Suprapubic skin (tissue), 4 donors: ENCODE results near the gene ORAI2. TPM values are rescaled to one million over a fixed set of nuclear protein-coding genes. Genes with fewer than 3 reads are reported as not detected.
"Not testable (repeated sequence)": the region's sequence is repeated elsewhere in the genome, so short reads cannot be mapped to it uniquely, and the experiment has no call there.

Source experiments
- DNase-seq, 2 donors: peaks; one replicate each; pipeline ENCODE4 v3.0.0-alpha.2; 2019; ENCODE audit warnings: low spot score in 2 of 2
- H3K27ac ChIP-seq: fragments of 200-600 bp; sonication (generic); one replicate; pipeline ENCODE4 v1.5.1; 2019
- H3K27me3 ChIP-seq: fragments of 200-600 bp; sonication (generic); one replicate; pipeline ENCODE4 v1.5.1; 2019
- H3K36me3 ChIP-seq: fragments of 200-600 bp; sonication (generic); one replicate; pipeline ENCODE4 v1.5.1; 2019
- H3K4me1 ChIP-seq: fragments of 200-600 bp; sonication (generic); one replicate; pipeline ENCODE4 v1.5.1; 2019
- H3K4me3 ChIP-seq: fragments of 200-600 bp; sonication (generic); one replicate; pipeline ENCODE4 v1.5.1; 2019; ENCODE audit warnings: mild to moderate bottlenecking
- H3K9me3 ChIP-seq: fragments of 200-600 bp; sonication (generic); one replicate; pipeline ENCODE4 v1.5.1; 2019
- CTCF ChIP-seq, 2 donors: fragments of 200-600 bp in 1 of 2; fragments of 450-650 bp in 1 of 2; sonication (generic) in 1 of 2; IDR thresholded peaks; one replicate each; pipeline ENCODE4 v1.5.1; 2016 to 2019; ENCODE audit warnings: antibody characterized with exemption in 2 of 2, mild to moderate bottlenecking in 1 of 2, moderate library complexity in 1 of 2
- WGBS: methylation state at CpG from one replicate; pipeline ENCODE4 v1.1.5; 2018; 5-methylcytosine and 5-hydroxymethylcytosine counted together
- total RNA-seq, 4 donors: library from RNA; depleted of rRNA; stranded (reverse); fragments of >200 nt; gene quantifications; one replicate each; pipeline ENCODE4 v1.1.0, GENCODE V29; 2016

The ORAI2 gene
- total RNA-seq, 4 donors from 2014 or later: 4.3 to 7.0 (median 5.0) TPM

- TF ChIP-seq CTCF (IDR thresholded peaks at IDR 0.05): peak in 1 of 2 donors; percentile 68
- H3K9me3 ChIP-seq, H3K27ac ChIP-seq, H3K27me3 ChIP-seq, H3K4me1 ChIP-seq: not testable (repeated sequence)
- DNase-seq: peak; percentile 76 to 95
- 2% methylated on average over 7 of the region's 72 CpGs for WGBS
- Histone ChIP-seq H3K4me3 (peak within 1 kb of the TSS; percentile 56), H3K36me3 (peaks cover 15% of the 10 kb centered on the region)
Measured at GRCh38 chr7:102478314-102479208, 45.2 kb downstream of the ORAI2 start, which contains the start of gene POLR2J. POLR2J (minus strand) TSS chr7:102478922; CDS start chr7:102478860, 62 bp downstream.

GRCh38 chr7:102479209-102479584, 45.8 kb downstream of the ORAI2 start:
- no CpG with 5 or more reads among the region's 10 CpGs for WGBS
- H3K27ac ChIP-seq, H3K4me3 ChIP-seq, H3K4me1 ChIP-seq, DNase-seq, H3K36me3 ChIP-seq, H3K27me3 ChIP-seq, H3K9me3 ChIP-seq: not testable (repeated sequence)

- WGBS: 8% methylated on average over 9 of the region's 11 CpGs
- not testable (repeated sequence) for H3K27ac ChIP-seq, H3K4me1 ChIP-seq, H3K9me3 ChIP-seq, H3K4me3 ChIP-seq, H3K36me3 ChIP-seq, H3K27me3 ChIP-seq
- TF ChIP-seq CTCF (IDR thresholded peaks at IDR 0.05): peak; percentile 42 to 49
- peak; percentile 26 to 50 for DNase-seq
Measured at GRCh38 chr7:102479982-102480637, 46.7 kb downstream of the ORAI2 start.

GRCh38 chr7:102481962-102482361, 48.6 kb downstream of the ORAI2 start:
- H3K9me3 ChIP-seq, H3K27ac ChIP-seq, DNase-seq, H3K4me3 ChIP-seq, H3K4me1 ChIP-seq, H3K27me3 ChIP-seq, H3K36me3 ChIP-seq: not testable (repeated sequence)
- WGBS: no CpG with 5 or more reads among the region's 10 CpGs

GRCh38 chr7:102484317-102484716, 50.9 kb downstream of the ORAI2 start:
- no CpG with 5 or more reads among the region's 5 CpGs for WGBS
- not testable (repeated sequence) for H3K36me3 ChIP-seq, H3K27me3 ChIP-seq, H3K4me1 ChIP-seq, H3K27ac ChIP-seq, DNase-seq, H3K9me3 ChIP-seq, H3K4me3 ChIP-seq

GRCh38 chr7:102490529-102491075, 57.2 kb downstream of the ORAI2 start:
- H3K27ac ChIP-seq, H3K36me3 ChIP-seq, H3K9me3 ChIP-seq, H3K4me1 ChIP-seq, H3K4me3 ChIP-seq, H3K27me3 ChIP-seq: not testable (repeated sequence)
- WGBS: no CpG with 5 or more reads among the region's 12 CpGs
- DNase-seq: peak; percentile 65 to 70

- H3K27me3 ChIP-seq, H3K4me3 ChIP-seq, H3K4me1 ChIP-seq, H3K9me3 ChIP-seq, H3K36me3 ChIP-seq, H3K27ac ChIP-seq: not testable (repeated sequence)
- peak in 1 of 2 donors; percentile 56 for DNase-seq
- no CpG with 5 or more reads among the region's 33 CpGs for WGBS
Measured at GRCh38 chr7:102493220-102493935, 60.0 kb downstream of the ORAI2 start.

GRCh38 chr7:102494026-102494425, 60.7 kb downstream of the ORAI2 start:
- H3K27me3 ChIP-seq, DNase-seq, H3K27ac ChIP-seq, H3K4me1 ChIP-seq, H3K9me3 ChIP-seq, H3K36me3 ChIP-seq: not testable (repeated sequence)
- peak overlapping the region; percentile 16 for H3K4me3 ChIP-seq
- WGBS: no CpG with 5 or more reads among the region's 15 CpGs

- WGBS: no CpG with 5 or more reads among the region's 67 CpGs
- H3K36me3 ChIP-seq, H3K4me1 ChIP-seq, H3K4me3 ChIP-seq, H3K9me3 ChIP-seq, DNase-seq, H3K27me3 ChIP-seq, H3K27ac ChIP-seq: not testable (repeated sequence)
Measured at GRCh38 chr7:102494473-102495149, 61.2 kb downstream of the ORAI2 start.

GRCh38 chr7:102496861-102497260, 63.5 kb downstream of the ORAI2 start:
- H3K9me3 ChIP-seq, H3K4me1 ChIP-seq, H3K36me3 ChIP-seq, H3K27ac ChIP-seq, H3K4me3 ChIP-seq, H3K27me3 ChIP-seq: not testable (repeated sequence)
- 50% methylated on average over 3 of the region's 10 CpGs for WGBS
- DNase-seq: peak in 1 of 2 donors; percentile 27

GRCh38 chr7:102497308-102497707, 63.9 kb downstream of the ORAI2 start:
- not testable (repeated sequence) for H3K4me1 ChIP-seq, H3K36me3 ChIP-seq, H3K27me3 ChIP-seq, H3K4me3 ChIP-seq, H3K27ac ChIP-seq, H3K9me3 ChIP-seq
- no CpG with 5 or more reads among the region's 5 CpGs for WGBS
- peak in 1 of 2 donors; percentile 40 for DNase-seq
